Prostate gland (tissue), 2 donors: Measurements from ENCODE around the gene GPR146. TPM values are rescaled to one million over a fixed set of nuclear protein-coding genes. Genes with fewer than 3 reads are reported as not detected.

ENCODE experiments used
- DNase-seq: peaks from one replicate; pipeline ENCODE4 v3.0.0-alpha.2; 2019; ENCODE audit warnings: low spot score
- H3K27ac ChIP-seq, 2 donors: fragments of 200-600 bp; sonication (generic); 2 replicates each; pipeline ENCODE4 v1.5.1; 2017 to 2019
- H3K27me3 ChIP-seq: fragments of 200-600 bp; sonication (generic); replicated peaks from 2 replicates; pipeline ENCODE4 v1.5.1; 2019; ENCODE audit not compliant: insufficient read depth
- H3K36me3 ChIP-seq, 2 donors: fragments of 200-600 bp; sonication (generic); 1 replicate in 1 of 2; 2 replicates in 1 of 2; pipeline versions ENCODE4 v1.5.1 to v1.8.1; 2017 to 2019
- H3K4me1 ChIP-seq: fragments of 200-600 bp; sonication (generic); replicated peaks from 2 replicates; pipeline ENCODE4 v1.5.1; 2019
- H3K4me3 ChIP-seq, 2 donors: fragments of 200-600 bp; sonication (generic); 2 replicates each; pipeline ENCODE4 v1.5.1; 2017 to 2019
- H3K9me3 ChIP-seq: fragments of 200-600 bp; sonication (generic); 2 replicates; pipeline ENCODE4 v1.5.1; 2017
- CTCF ChIP-seq, 4 experiments: fragments of 200-600 bp in 2 of 4; fragments of 450-650 bp in 2 of 4; sonication (generic) in 2 of 4; IDR thresholded peaks; 1 replicate in 3 of 4; 2 replicates in 1 of 4; pipeline ENCODE4 v1.5.1; 2016 to 2019; ENCODE audit warnings: antibody characterized with exemption in 4 of 4, mild to moderate bottlenecking in 2 of 4, moderate library complexity in 2 of 4
- POLR2A ChIP-seq: fragments of 450-650 bp; IDR thresholded peaks from one replicate; pipeline ENCODE4 v1.6.1; 2016; ENCODE audit warnings: antibody characterized with exemption, mild to moderate bottlenecking
- POLR2AphosphoS5 ChIP-seq: sonication (generic); formaldehyde crosslinking; IDR thresholded peaks from one replicate; pipeline ENCODE4 v1.6.1; 2017; ENCODE audit warnings: antibody characterized with exemption
- WGBS: methylation state at CpG from one replicate; pipeline ENCODE4 v1.1.5; 2018; 5-methylcytosine and 5-hydroxymethylcytosine counted together
- intact Hi-C: fragments of 100-400 bp; cut with DNase I; formaldehyde crosslinking; loops from one replicate; pipeline ENCODE4 v1.14.2; 2022
- total RNA-seq, 2 donors: library from RNA; depleted of rRNA; stranded (reverse); fragments of >200 nt; gene quantifications; one replicate each; pipeline ENCODE4 v1.1.0, GENCODE V29; 2016

GPR146 gene
- total RNA-seq, 2 donors from 2014 or later, result 6.1 to 25.9 TPM

- TF ChIP-seq POLR2AphosphoS5 (no peak), POLR2A (no peak), CTCF (IDR thresholded peaks at IDR 0.05) (no peak)
- no peak for DNase-seq
- Histone ChIP-seq H3K4me3 (no peak overlapping the region), H3K9me3 (no peaks in the 10 kb centered on the region), H3K4me1 (no peaks in the 10 kb centered on the region), H3K27me3 (no peaks in the 10 kb centered on the region), H3K27ac (no peak overlapping the region), H3K36me3 (no peaks in the 10 kb centered on the region)
- intact Hi-C loops, result no loop called here
- 96% methylated on average over 16 of the region's 25 CpGs for whole genome bisulfite sequencing
These were observed 22.4 kb upstream of the GPR146 start for GRCh38 chr7:1021931-1022330.

- 94% methylated on average over 17 of the region's 17 CpGs for WGBS
- intact Hi-C loops, result no loop called here
- no peak for TF ChIP-seq POLR2A
- TF ChIP-seq POLR2AphosphoS5, result no peak
- TF ChIP-seq CTCF (IDR thresholded peaks at IDR 0.05), result no peak
- no peaks in the 10 kb centered on the region for H3K36me3 ChIP-seq
- H3K27ac ChIP-seq, result no peak overlapping the region
- no peak for DNase-seq
- H3K27me3 ChIP-seq, result no peaks in the 10 kb centered on the region
- no peaks in the 10 kb centered on the region for H3K9me3 ChIP-seq
- no peak overlapping the region for H3K4me3 ChIP-seq
- no peaks in the 10 kb centered on the region for H3K4me1 ChIP-seq
These were observed 22.0 kb upstream of the GPR146 start for GRCh38 chr7:1022356-1022755.

GRCh38 chr7:1022801-1023465, 21.4 kb upstream of the GPR146 start:
- Histone ChIP-seq H3K27me3 (no peaks in the 10 kb centered on the region), H3K9me3 (no peaks in the 10 kb centered on the region), H3K4me3 (no peak overlapping the region), H3K27ac (no peak overlapping the region), H3K4me1 (no peaks in the 10 kb centered on the region), H3K36me3 (no peaks in the 10 kb centered on the region)
- intact Hi-C loops, result no loop called here
- 90% methylated on average over 45 of the region's 45 CpGs for WGBS
- TF ChIP-seq POLR2A (no peak), CTCF (IDR thresholded peaks at IDR 0.05) (no peak), POLR2AphosphoS5 (no peak)
- no peak for DNase-seq

GRCh38 chr7:1024331-1024841, 20.0 kb upstream of the GPR146 start:
- H3K4me3 ChIP-seq, result no peak overlapping the region
- DNase-seq, result no peak
- H3K27me3 ChIP-seq, result no peaks in the 10 kb centered on the region
- H3K9me3 ChIP-seq, result no peaks in the 10 kb centered on the region
- TF ChIP-seq CTCF (IDR thresholded peaks at IDR 0.05), result no peak
- TF ChIP-seq POLR2A, result no peak
- TF ChIP-seq POLR2AphosphoS5, result no peak
- H3K36me3 ChIP-seq, result no peaks in the 10 kb centered on the region
- intact Hi-C loops, result no loop called here
- 76% methylated on average over 15 of the region's 15 CpGs for WGBS
- H3K27ac ChIP-seq, result no peak overlapping the region
- H3K4me1 ChIP-seq, result peaks cover 6% of the 10 kb centered on the region
